HEK293 (cell line): ENCODE results near the gene ABCB9.

Experiments used
- HIC1 ChIP-seq: fragments of 450-650 bp; formaldehyde crosslinking; IDR thresholded peaks from 2 replicates; pipeline ENCODE4 v1.5.1; 2016; ENCODE audit warnings: missing biosample characterization, missing genetic modification characterization
- INSM2 ChIP-seq: fragments of 450-650 bp; formaldehyde crosslinking; IDR thresholded peaks from 2 replicates; pipeline ENCODE4 v1.5.1; 2016; ENCODE audit warnings: missing biosample characterization, missing genetic modification characterization
- KLF1 ChIP-seq: fragments of 450-650 bp; formaldehyde crosslinking; IDR thresholded peaks from 2 replicates; pipeline ENCODE4 v1.5.1; 2016; ENCODE audit warnings: missing biosample characterization, missing genetic modification characterization
- KLF17 ChIP-seq: fragments of 450-650 bp; formaldehyde crosslinking; IDR thresholded peaks from 2 replicates; pipeline ENCODE4 v1.5.1; 2016; ENCODE audit warnings: missing biosample characterization, missing genetic modification characterization
- SP2 ChIP-seq: fragments of 450-650 bp; formaldehyde crosslinking; IDR thresholded peaks from 2 replicates; pipeline ENCODE4 v1.5.1; 2016; ENCODE audit warnings: missing biosample characterization, missing genetic modification characterization
- TRIM28 ChIP-seq: IDR thresholded peaks from 2 replicates; pipeline ENCODE4 v1.6.1; 2011; ENCODE audit warnings: low read length, control low read depth, borderline replicate concordance
- YY2 ChIP-seq: fragments of 450-650 bp; formaldehyde crosslinking; IDR thresholded peaks from 2 replicates; pipeline ENCODE4 v1.5.1; 2016; ENCODE audit warnings: missing biosample characterization, missing genetic modification characterization
- ZBTB49 ChIP-seq: fragments of 450-650 bp; formaldehyde crosslinking; IDR thresholded peaks from 2 replicates; pipeline ENCODE4 v1.5.1; 2016; ENCODE audit warnings: missing biosample characterization, missing genetic modification characterization, low read depth
- ZFP37 ChIP-seq: fragments of 450-650 bp; formaldehyde crosslinking; IDR thresholded peaks from 2 replicates; pipeline ENCODE4 v1.5.1; 2016; ENCODE audit warnings: missing biosample characterization, missing genetic modification characterization
- ZNF174 ChIP-seq: fragments of 450-650 bp; formaldehyde crosslinking; IDR thresholded peaks from 2 replicates; pipeline ENCODE4 v1.5.0; 2017; ENCODE audit warnings: missing biosample characterization, mild to moderate bottlenecking, missing genetic modification characterization
- ZNF175 ChIP-seq: fragments of 450-650 bp; formaldehyde crosslinking; IDR thresholded peaks from 2 replicates; pipeline ENCODE4 v1.5.1; 2016; ENCODE audit warnings: missing biosample characterization, missing genetic modification characterization
- ZNF184 ChIP-seq: fragments of 450-650 bp; IDR thresholded peaks from 2 replicates; pipeline ENCODE4 v1.5.1; 2018; ENCODE audit warnings: missing biosample characterization, mild to moderate bottlenecking, missing genetic modification characterization
- ZNF223 ChIP-seq: fragments of 450-650 bp; formaldehyde crosslinking; IDR thresholded peaks from 2 replicates; pipeline ENCODE4 v1.5.1; 2016; ENCODE audit warnings: missing biosample characterization, missing genetic modification characterization
- ZNF24 ChIP-seq: fragments of 450-650 bp; formaldehyde crosslinking; IDR thresholded peaks from 2 replicates; pipeline ENCODE4 v1.5.1; 2016; ENCODE audit warnings: missing biosample characterization, missing genetic modification characterization
- ZNF433 ChIP-seq: fragments of 450-650 bp; formaldehyde crosslinking; IDR thresholded peaks from 2 replicates; pipeline ENCODE4 v1.5.1; 2016; ENCODE audit warnings: missing biosample characterization, missing genetic modification characterization, low read depth
- ZNF48 ChIP-seq: fragments of 450-650 bp; formaldehyde crosslinking; IDR thresholded peaks from 2 replicates; pipeline ENCODE4 v1.5.1; 2016; ENCODE audit warnings: missing biosample characterization, missing genetic modification characterization
- ZNF501 ChIP-seq: fragments of 450-650 bp; formaldehyde crosslinking; IDR thresholded peaks from 2 replicates; pipeline ENCODE4 v1.5.1; 2016; ENCODE audit warnings: missing biosample characterization, missing genetic modification characterization
- ZNF558 ChIP-seq: fragments of 450-650 bp; formaldehyde crosslinking; IDR thresholded peaks from 2 replicates; pipeline ENCODE4 v1.5.1; 2016; ENCODE audit warnings: missing biosample characterization, missing genetic modification characterization
- ZNF610 ChIP-seq: fragments of 450-650 bp; formaldehyde crosslinking; IDR thresholded peaks from 2 replicates; pipeline ENCODE4 v1.5.1; 2016; ENCODE audit warnings: missing biosample characterization, missing genetic modification characterization, borderline replicate concordance
- TF ChIP-seq, protein P1 (sequence below): fragments of 450-650 bp; IDR thresholded peaks from 2 replicates; pipeline ENCODE4 v1.5.1; 2018; ENCODE audit warnings: missing biosample characterization, mild to moderate bottlenecking, missing genetic modification characterization
- TF ChIP-seq, protein P2 (sequence below): fragments of 450-650 bp; formaldehyde crosslinking; IDR thresholded peaks from 2 replicates; pipeline ENCODE4 v1.5.1; 2016; ENCODE audit warnings: missing biosample characterization, missing genetic modification characterization, borderline replicate concordance
- TF ChIP-seq, protein P3 (sequence below): sonication (generic); formaldehyde crosslinking; IDR thresholded peaks from 2 replicates; pipeline ENCODE4 v1.8.1; 2022; ENCODE audit warnings: mild to moderate bottlenecking, moderate library complexity, missing genetic modification reagents

The ABCB9 gene

DNA sequence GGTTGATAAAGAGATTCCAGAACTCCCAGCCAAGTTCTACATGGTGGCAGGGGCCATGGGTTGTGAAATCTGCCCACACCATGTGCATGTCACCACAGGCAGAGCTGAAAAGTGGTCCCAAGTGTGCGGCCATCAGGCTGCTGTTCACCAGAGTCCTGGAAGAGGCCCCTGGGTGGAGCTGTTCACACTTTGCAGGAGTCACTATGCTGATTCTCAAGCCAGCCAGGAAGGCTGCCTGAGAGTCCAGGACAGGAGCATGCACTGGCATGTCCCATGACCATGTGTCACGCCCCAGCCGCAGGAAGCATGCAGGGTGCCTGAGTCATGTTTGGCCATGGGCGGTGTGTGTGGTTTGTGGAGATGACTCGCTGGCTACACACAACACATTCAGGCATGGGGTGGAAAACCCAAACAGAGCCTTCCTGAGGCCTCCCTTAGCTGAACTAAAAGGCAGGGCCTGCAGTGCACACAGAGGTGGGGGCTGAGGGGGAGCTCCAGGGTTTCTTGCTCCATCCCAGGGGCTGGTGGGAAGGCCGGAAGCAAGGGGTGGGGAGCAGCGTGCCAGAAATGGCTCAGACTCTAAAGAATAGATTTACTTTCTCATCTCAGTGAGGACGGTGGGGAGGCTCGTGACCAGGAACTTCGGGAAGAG is 19.4 kb downstream of the ABCB9 start (continued):
- TF ChIP-seq TRIM28 (no peak), ZNF558 (0 out of 2 replicates have a peak, but pooled peaks have one; percentile 24), HIC1 (tag by site-specific recombination) (peak; percentile 77), ZNF24 (peak; percentile 63; the same call in 1 of the 2 replicates), ZNF433 (tag by site-specific recombination) (no peak), ZNF174 (tag by site-specific recombination) (no peak), KLF1 (tag by site-specific recombination) (peak; percentile 57; the same call in 1 of the 2 replicates), ZBTB49 (tag by site-specific recombination) (no peak), ZNF184 (tag by site-specific recombination) (peak; percentile 63; the same call in 1 of the 2 replicates), YY2 (tag by site-specific recombination) (0 out of 2 replicates have a peak, but pooled peaks have one; percentile 27), SP2 (tag by site-specific recombination) (no peak), KLF17 (tag by site-specific recombination) (peak; percentile 93), ZNF610 (no peak), ZNF501 (tag by site-specific recombination) (no peak), INSM2 (tag by site-specific recombination) (peak; percentile 84), ZFP37 (tag by site-specific recombination) (peak; percentile 51; the same call in 1 of the 2 replicates), ZNF48 (no peak), ZNF223 (tag by site-specific recombination) (no peak), ZNF175 (tag by site-specific recombination) (no peak)
- TF ChIP-seq, protein P1, sequence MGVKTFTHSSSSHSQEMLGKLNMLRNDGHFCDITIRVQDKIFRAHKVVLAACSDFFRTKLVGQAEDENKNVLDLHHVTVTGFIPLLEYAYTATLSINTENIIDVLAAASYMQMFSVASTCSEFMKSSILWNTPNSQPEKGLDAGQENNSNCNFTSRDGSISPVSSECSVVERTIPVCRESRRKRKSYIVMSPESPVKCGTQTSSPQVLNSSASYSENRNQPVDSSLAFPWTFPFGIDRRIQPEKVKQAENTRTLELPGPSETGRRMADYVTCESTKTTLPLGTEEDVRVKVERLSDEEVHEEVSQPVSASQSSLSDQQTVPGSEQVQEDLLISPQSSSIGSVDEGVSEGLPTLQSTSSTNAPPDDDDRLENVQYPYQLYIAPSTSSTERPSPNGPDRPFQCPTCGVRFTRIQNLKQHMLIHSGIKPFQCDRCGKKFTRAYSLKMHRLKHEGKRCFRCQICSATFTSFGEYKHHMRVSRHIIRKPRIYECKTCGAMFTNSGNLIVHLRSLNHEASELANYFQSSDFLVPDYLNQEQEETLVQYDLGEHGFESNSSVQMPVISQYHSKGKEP, result peak; percentile 76
- TF ChIP-seq, protein P2, sequence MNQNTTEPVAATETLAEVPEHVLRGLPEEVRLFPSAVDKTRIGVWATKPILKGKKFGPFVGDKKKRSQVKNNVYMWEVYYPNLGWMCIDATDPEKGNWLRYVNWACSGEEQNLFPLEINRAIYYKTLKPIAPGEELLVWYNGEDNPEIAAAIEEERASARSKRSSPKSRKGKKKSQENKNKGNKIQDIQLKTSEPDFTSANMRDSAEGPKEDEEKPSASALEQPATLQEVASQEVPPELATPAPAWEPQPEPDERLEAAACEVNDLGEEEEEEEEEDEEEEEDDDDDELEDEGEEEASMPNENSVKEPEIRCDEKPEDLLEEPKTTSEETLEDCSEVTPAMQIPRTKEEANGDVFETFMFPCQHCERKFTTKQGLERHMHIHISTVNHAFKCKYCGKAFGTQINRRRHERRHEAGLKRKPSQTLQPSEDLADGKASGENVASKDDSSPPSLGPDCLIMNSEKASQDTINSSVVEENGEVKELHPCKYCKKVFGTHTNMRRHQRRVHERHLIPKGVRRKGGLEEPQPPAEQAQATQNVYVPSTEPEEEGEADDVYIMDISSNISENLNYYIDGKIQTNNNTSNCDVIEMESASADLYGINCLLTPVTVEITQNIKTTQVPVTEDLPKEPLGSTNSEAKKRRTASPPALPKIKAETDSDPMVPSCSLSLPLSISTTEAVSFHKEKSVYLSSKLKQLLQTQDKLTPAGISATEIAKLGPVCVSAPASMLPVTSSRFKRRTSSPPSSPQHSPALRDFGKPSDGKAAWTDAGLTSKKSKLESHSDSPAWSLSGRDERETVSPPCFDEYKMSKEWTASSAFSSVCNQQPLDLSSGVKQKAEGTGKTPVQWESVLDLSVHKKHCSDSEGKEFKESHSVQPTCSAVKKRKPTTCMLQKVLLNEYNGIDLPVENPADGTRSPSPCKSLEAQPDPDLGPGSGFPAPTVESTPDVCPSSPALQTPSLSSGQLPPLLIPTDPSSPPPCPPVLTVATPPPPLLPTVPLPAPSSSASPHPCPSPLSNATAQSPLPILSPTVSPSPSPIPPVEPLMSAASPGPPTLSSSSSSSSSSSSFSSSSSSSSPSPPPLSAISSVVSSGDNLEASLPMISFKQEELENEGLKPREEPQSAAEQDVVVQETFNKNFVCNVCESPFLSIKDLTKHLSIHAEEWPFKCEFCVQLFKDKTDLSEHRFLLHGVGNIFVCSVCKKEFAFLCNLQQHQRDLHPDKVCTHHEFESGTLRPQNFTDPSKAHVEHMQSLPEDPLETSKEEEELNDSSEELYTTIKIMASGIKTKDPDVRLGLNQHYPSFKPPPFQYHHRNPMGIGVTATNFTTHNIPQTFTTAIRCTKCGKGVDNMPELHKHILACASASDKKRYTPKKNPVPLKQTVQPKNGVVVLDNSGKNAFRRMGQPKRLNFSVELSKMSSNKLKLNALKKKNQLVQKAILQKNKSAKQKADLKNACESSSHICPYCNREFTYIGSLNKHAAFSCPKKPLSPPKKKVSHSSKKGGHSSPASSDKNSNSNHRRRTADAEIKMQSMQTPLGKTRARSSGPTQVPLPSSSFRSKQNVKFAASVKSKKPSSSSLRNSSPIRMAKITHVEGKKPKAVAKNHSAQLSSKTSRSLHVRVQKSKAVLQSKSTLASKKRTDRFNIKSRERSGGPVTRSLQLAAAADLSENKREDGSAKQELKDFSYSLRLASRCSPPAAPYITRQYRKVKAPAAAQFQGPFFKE (tag by site-specific recombination), result no peak
- TF ChIP-seq, protein P3, sequence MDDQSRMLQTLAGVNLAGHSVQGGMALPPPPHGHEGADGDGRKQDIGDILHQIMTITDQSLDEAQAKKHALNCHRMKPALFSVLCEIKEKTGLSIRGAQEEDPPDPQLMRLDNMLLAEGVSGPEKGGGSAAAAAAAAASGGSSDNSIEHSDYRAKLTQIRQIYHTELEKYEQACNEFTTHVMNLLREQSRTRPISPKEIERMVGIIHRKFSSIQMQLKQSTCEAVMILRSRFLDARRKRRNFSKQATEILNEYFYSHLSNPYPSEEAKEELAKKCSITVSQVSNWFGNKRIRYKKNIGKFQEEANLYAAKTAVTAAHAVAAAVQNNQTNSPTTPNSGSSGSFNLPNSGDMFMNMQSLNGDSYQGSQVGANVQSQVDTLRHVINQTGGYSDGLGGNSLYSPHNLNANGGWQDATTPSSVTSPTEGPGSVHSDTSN (CRISPR knock-in tag), result no peak
